K562 (cell line): Measurements from ENCODE around the gene LYAR. TPM values are rescaled to one million over a fixed set of nuclear protein-coding genes. Genes with fewer than 3 reads are reported as not detected.

Experiments
- ATAC-seq: fragments of 200-7000 bp; cut with Tn5 transposase; 3 replicates; pipeline ENCODE4 v1.9.1; 2020; ENCODE audit warnings: moderate library complexity
- BruUV-seq: library from RNA; stranded (reverse); fragments of 400-500 nt; replicated peaks from 2 replicates; lab custom pipeline; 2021; lab: Mats Ljungman, UMichigan
- CTCF ChIA-PET: fragments of 300-600 bp; formaldehyde crosslinking; extraction: SDS; loops from one replicate; lab custom pipeline; 2021; ENCODE audit warnings: low intra/inter-chr PET ratio; lab: Yijun Ruan, JAX
- POLR2A ChIA-PET: fragments of 300-600, 350-650 bp; sonication (Branson Sonifier 250); formaldehyde crosslinking; extraction: SDS; loops from one replicate; lab custom pipeline; 2021; ENCODE audit warnings: antibody characterized with exemption, inconsistent platforms; lab: Yijun Ruan, JAX
- DNase-seq, 4 experiments: peaks; one replicate each; pipeline versions ENCODE4 v3.0.0 to v3.0.0-alpha.2; 2011 to 2018; ENCODE audit warnings: low spot score in 3 of 4, mixed read lengths in 3 of 4; ENCODE audit errors: extremely low read depth in 1 of 4
- FAIRE-seq: peaks from 2 replicates; lab custom pipeline; 2011; peaks lifted over from hg19 to GRCh38; lab: Jason Lieb, UNC
- H2AFZ ChIP-seq: 2 replicates; pipeline ENCODE4 v1.6.0; 2011; ENCODE audit warnings: low read depth, low read length, control low read depth, inconsistent platforms
- H3K27ac ChIP-seq: fragments of 200-600 bp; 3 replicates; pipeline ENCODE4 v1.8.0; 2011; ENCODE audit warnings: low read depth, mild to moderate bottlenecking, control low read depth, inconsistent platforms, low read length, moderate library complexity, mixed read lengths; ENCODE audit errors: extremely low read depth
- H3K27me3 ChIP-seq, 2 experiments: fragments of 300-600 bp in 1 of 2; 2 replicates in 1 of 2; 3 replicates in 1 of 2; pipeline versions ENCODE4 v1.6.0 to v1.8.0; 2011; ENCODE audit warnings: inconsistent platforms in 2 of 2, low read length in 2 of 2, mild to moderate bottlenecking in 1 of 2, mixed read lengths in 1 of 2, moderate library complexity in 1 of 2; ENCODE audit not compliant: control insufficient read depth in 2 of 2, insufficient read depth in 2 of 2
- H3K36me3 ChIP-seq: fragments of 300-600 bp; 3 replicates; pipeline ENCODE4 v1.8.0; 2011; ENCODE audit warnings: mild to moderate bottlenecking, low read length, inconsistent platforms; ENCODE audit not compliant: control insufficient read depth, insufficient read depth
- H3K4me1 ChIP-seq, 2 experiments: fragments of 200-600 bp in 1 of 2; replicated peaks in 1 of 2; 2 replicates in 1 of 2; 3 replicates in 1 of 2; pipeline versions ENCODE4 v1.5.1 to v1.8.0; 2011; ENCODE audit warnings: inconsistent platforms in 2 of 2, low read length in 2 of 2, mild to moderate bottlenecking in 1 of 2, mixed read lengths in 1 of 2, moderate library complexity in 1 of 2; ENCODE audit not compliant: control insufficient read depth in 2 of 2, insufficient read depth in 2 of 2
- H3K4me2 ChIP-seq: 2 replicates; pipeline ENCODE4 v1.6.1; 2011; ENCODE audit warnings: low read length, control low read depth, inconsistent platforms, mixed read lengths; ENCODE audit not compliant: insufficient read depth
- H3K4me3 ChIP-seq: fragments of 200-600 bp; sonication (generic), shearing (Covaris generic); 2 replicates; pipeline ENCODE4 v1.5.1; 2016; ENCODE audit warnings: control low read depth, inconsistent platforms
- H3K79me2 ChIP-seq: fragments of 200-600 bp; 3 replicates; pipeline ENCODE4 v1.8.0; 2011; ENCODE audit warnings: low read length, inconsistent platforms; ENCODE audit not compliant: control insufficient read depth, insufficient read depth
- H3K9ac ChIP-seq, 2 experiments: 2 replicates each; pipeline versions ENCODE4 v1.6.0 to v1.6.1; 2011; ENCODE audit warnings: low read depth in 2 of 2, low read length in 2 of 2, control low read depth in 1 of 2, inconsistent platforms in 1 of 2, mild to moderate bottlenecking in 1 of 2, mixed read lengths in 1 of 2; ENCODE audit not compliant: insufficient read depth in 1 of 2
- H3K9me1 ChIP-seq: one replicate; pipeline ENCODE4 v1.6.0; 2011; ENCODE audit warnings: inconsistent platforms, mild to moderate bottlenecking, low read length, moderate library complexity; ENCODE audit not compliant: control insufficient read depth, insufficient read depth
- H3K9me3 ChIP-seq: replicated peaks from 2 replicates; pipeline ENCODE4 v1.5.1; 2011; ENCODE audit warnings: low read depth, low read length, inconsistent platforms; ENCODE audit not compliant: control insufficient read depth, insufficient read depth
- H4K20me1 ChIP-seq: replicated peaks from 2 replicates; pipeline ENCODE4 v1.6.1; 2011; ENCODE audit warnings: low read length, inconsistent platforms, mixed read lengths; ENCODE audit not compliant: control insufficient read depth, insufficient read depth
- ATF1 ChIP-seq, 2 experiments: fragments of 450-650 bp in 1 of 2; IDR thresholded peaks; 2 replicates each; pipeline ENCODE4 v1.6.1; 2016; ENCODE audit warnings: missing compliant biosample characterization in 1 of 2, missing genetic modification characterization in 1 of 2
- E2F4 ChIP-seq: sonication (generic); formaldehyde crosslinking; IDR thresholded peaks from 2 replicates; pipeline ENCODE4 v1.8.0; 2022; ENCODE audit warnings: mild to moderate bottlenecking, low read depth, missing genetic modification reagents
- KLF16 ChIP-seq: IDR thresholded peaks from 2 replicates; pipeline ENCODE4 v1.6.1; 2016; ENCODE audit warnings: antibody characterized with exemption
- MAFF ChIP-seq: IDR thresholded peaks from 2 replicates; pipeline ENCODE4 v1.6.1; 2012; ENCODE audit warnings: low read length, improper control_type of control experiment
- SIX5 ChIP-seq, 2 experiments: IDR thresholded peaks; 2 replicates each; pipeline ENCODE4 v1.6.1; 2011; ENCODE audit warnings: low read length in 2 of 2, borderline replicate concordance in 1 of 2, low read depth in 1 of 2, mild to moderate bottlenecking in 1 of 2, moderate library complexity in 1 of 2; ENCODE audit not compliant: insufficient read depth in 1 of 2
- SRSF7 ChIP-seq: fragments of 200-400 bp; formaldehyde crosslinking; optimal IDR thresholded peaks from 2 replicates; pipeline ENCODE3; 2017; ENCODE audit warnings: mild to moderate bottlenecking, low read depth, low read length
- ZNF146 ChIP-seq: IDR thresholded peaks from one replicate; pipeline ENCODE4 v1.6.1; 2018; ENCODE audit warnings: missing compliant biosample characterization; ENCODE audit not compliant: unreplicated experiment
- ZNF311 ChIP-seq: fragments of 250-450 bp; sonication (Bioruptor Pico); IDR thresholded peaks from 2 replicates; pipeline ENCODE4 v1.4.0; 2020; ENCODE audit warnings: mild to moderate bottlenecking, moderate library complexity
- ZNF347 ChIP-seq: fragments of 450-650 bp; formaldehyde crosslinking; IDR thresholded peaks from 2 replicates; pipeline ENCODE4 v1.4.0; 2020; ENCODE audit warnings: low read depth, mild to moderate bottlenecking, moderate library complexity
- WGBS: fragments of 100-300 bp; shearing (Covaris generic); methylation state at CpG from one replicate; pipeline ENCODE4 v1.1.6; 2016; ENCODE audit warnings: low coverage, mixed read lengths; ENCODE audit not compliant: insufficient coverage; ENCODE audit errors: missing lambda C conversion rate; 5-methylcytosine and 5-hydroxymethylcytosine counted together
- in situ Hi-C: fragments of 300-500 bp; cut with MboI; formaldehyde crosslinking; loops from 4 replicates; pipeline ENCODE4 v1.15.0; 2018; ENCODE audit warnings: inconsistent platforms, mixed read lengths
- intact Hi-C: fragments of 100-400 bp; cut with micrococcal nuclease; formaldehyde crosslinking; loops from 2 replicates; pipeline ENCODE4 v1.14.2; 2022
- polyA plus RNA-seq, 8 experiments: library from polyadenylated mRNA; depleted of rRNA in 4 of 8; stranded (reverse) in 5 of 8; unstranded in 3 of 8; fragments of >200 nt; fragmentation: Nextera tagmentation in 2 of 8; fragmentation: Illumina TruSeq in 1 of 8; extraction: Ambion mirVana in 2 of 8; extraction: Trizol in 1 of 8; gene quantifications; 2 replicates each; pipeline versions ENCODE4 v1.2.1 to v1.2.3, GENCODE V29; 2011 to 2014; ENCODE audit warnings: inconsistent platforms in 1 of 8, missing spikeins in 1 of 8
- total RNA-seq, 7 experiments: library from RNA; depleted of rRNA in 6 of 7; stranded (reverse); fragments of >200 nt in 6 of 7; fragmentation: Illumina TruSeq in 2 of 7; extraction: Trizol in 2 of 7; gene quantifications; 2 replicates each; pipeline versions ENCODE4 v1.2.1 to v1.2.3, GENCODE V29; 2011 to 2021; ENCODE audit warnings: low replicate concordance in 1 of 7

The LYAR gene
- total and polyA plus RNA-seq, 9 of the 15 experiments (the other 6 are each of a cell fraction or from before 2014, with no cell fraction given): 28.3 to 172 (median 127) TPM

GRCh38 chr4:4268776-4269175 is 21.2 kb downstream of the LYAR start (continued):
- TF ChIP-seq SRSF7: no peak
- no peak for TF ChIP-seq ZNF311 (CRISPR knock-in tag)
- no peak for TF ChIP-seq MAFF
- no peak for TF ChIP-seq KLF16
- no peak for TF ChIP-seq SIX5 (IDR thresholded peaks at IDR 0.05; ENCODE audit: borderline replicate concordance in 1 of 2, insufficient read depth in 1 of 2, low read depth in 1 of 2, low read length in 2 of 2)
- no peak for TF ChIP-seq ZNF347 (CRISPR knock-in tag)
- TF ChIP-seq, all 486 proteins: peak for 0

- Histone ChIP-seq H3K9me3 (no peaks in the 10 kb centered on the region), H3K27ac (no peak overlapping the region), H4K20me1 (no peaks in the 10 kb centered on the region; the same call in 1 of the 2 replicates), H3K9me1 (no peaks in the 10 kb centered on the region), H3K36me3 (peaks cover 60% of the 10 kb centered on the region), H3K79me2 (no peaks in the 10 kb centered on the region), H3K9ac (no peak overlapping the region), H3K4me1 (no peaks in the 10 kb centered on the region), H2AFZ (no peak overlapping the region), H3K4me2 (no peak overlapping the region), H3K27me3 (peaks cover 0 to 10% of the 10 kb centered on the region in 2 experiments; a peak in 2 of 5 replicates), H3K4me3 (no peak overlapping the region)
- in situ Hi-C loops: no loop called here
- intact Hi-C loops: no loop called here
- TF ChIP-seq E2F4 (CRISPR knock-in tag) (no peak), ATF1 (CRISPR knock-in tag; IDR thresholded peaks at IDR 0.05) (no peak), ATF1 (tag; IDR thresholded peaks at IDR 0.05) (no peak), ZNF146 (CRISPR knock-in tag) (no peak)
- BruUV-seq: no TSS peak
- DNase-seq: no peak
- FAIRE-seq: no peak
- POLR2A ChIA-PET: interaction anchor here (0.7 to 1.2 kb wide), 3 partner anchors 18 to 112 kb away, joined by 3 read pairs; no protein-coding TSS in a partner anchor
- CTCF ChIA-PET: no interaction called here
- ATAC-seq: no peak
- 86% methylated on average over 5 of the region's 5 CpGs for WGBS
Observed at GRCh38 chr4:4267981-4268380, 22.0 kb downstream of the LYAR start.
